GM18867 (cell line): ENCODE results near the gene MMEL1.

Experiments used
- ATAC-seq: cut with Tn5 transposase; IDR thresholded peaks from one replicate; pipeline ENCODE4 v1.9.1; 2021; ENCODE audit warnings: mild to moderate bottlenecking, moderate library complexity; ENCODE audit not compliant: unreplicated experiment

MMEL1 gene

GRCh38 chr1:2606881-2607621 is 25.8 kb downstream of the MMEL1 start:
- ATAC-seq = no peak

GRCh38 chr1:2606396-2606880 is 26.4 kb downstream of the MMEL1 start:
- no peak for ATAC-seq

- ATAC-seq = no peak
These were observed 27.1 kb downstream of the MMEL1 start for GRCh38 chr1:2605509-2606395.

- ATAC-seq = no peak
These were observed 27.8 kb downstream of the MMEL1 start for GRCh38 chr1:2604844-2605508.

- ATAC-seq = no peak
These were observed 28.5 kb downstream of the MMEL1 start for GRCh38 chr1:2604156-2604843.

GRCh38 chr1:2603521-2604155 is 29.2 kb downstream of the MMEL1 start:
- ATAC-seq = no peak

- ATAC-seq = no peak
These were observed 29.8 kb downstream of the MMEL1 start for GRCh38 chr1:2602866-2603520.

GRCh38 chr1:2602311-2602835 is 30.4 kb downstream of the MMEL1 start:
- ATAC-seq = no peak

- ATAC-seq = no peak
These were observed 31.0 kb downstream of the MMEL1 start for GRCh38 chr1:2601721-2602303.

GRCh38 chr1:2598329-2598931 is 34.4 kb downstream of the MMEL1 start:
- ATAC-seq = no peak

GRCh38 chr1:2597441-2598328 is 35.1 kb downstream of the MMEL1 start:
- no peak for ATAC-seq

GRCh38 chr1:2596530-2597333 is 36.1 kb downstream of the MMEL1 start:
- ATAC-seq = no peak

- ATAC-seq = no peak
These were observed 36.8 kb downstream of the MMEL1 start for GRCh38 chr1:2595812-2596529.

- ATAC-seq = no peak
These were observed 37.5 kb downstream of the MMEL1 start for GRCh38 chr1:2595261-2595811.

GRCh38 chr1:2594641-2595131 is 38.1 kb downstream of the MMEL1 start:
- no peak for ATAC-seq
